ENCODE data around the gene CPT1C.

The CPT1C gene

GRCh38 chr19:49684983-49685553 is 5.8 kb upstream of the CPT1C start:
- no peak overlapping the region for H3K4me3 Mint-ChIP-seq

GRCh38 chr19:49685845-49686332 is 5.0 kb upstream of the CPT1C start:
- Mint-ChIP-seq H3K4me3 (no peak overlapping the region), H3K9me3 (no peaks in the 10 kb centered on the region), H3K27me3 (peaks cover 7% of the 10 kb centered on the region), H3K4me1 (ENCODE audit: low read depth) (peaks cover 44% of the 10 kb centered on the region), H3K27ac (peak overlapping the region; percentile 59), H3K36me3 (ENCODE audit: low read depth) (peaks cover 61% of the 10 kb centered on the region)

More at GRCh38 chr19:49684983-49685553, 5.8 kb upstream of the CPT1C start:
- H3K9me3 Mint-ChIP-seq, result no peaks in the 10 kb centered on the region
- no peak overlapping the region for H3K27ac Mint-ChIP-seq
- peaks cover 44% of the 10 kb centered on the region for H3K4me1 Mint-ChIP-seq (ENCODE audit: low read depth)
- peaks cover 64% of the 10 kb centered on the region for H3K36me3 Mint-ChIP-seq (ENCODE audit: low read depth)
- H3K27me3 Mint-ChIP-seq, result no peaks in the 10 kb centered on the region

GRCh38 chr19:49686503-49687088 is 4.3 kb upstream of the CPT1C start:
- H3K4me1 Mint-ChIP-seq (ENCODE audit: low read depth), result peaks cover 46% of the 10 kb centered on the region
- peaks cover 9% of the 10 kb centered on the region for H3K27me3 Mint-ChIP-seq
- peaks cover 57% of the 10 kb centered on the region for H3K36me3 Mint-ChIP-seq (ENCODE audit: low read depth)
- no peak overlapping the region for H3K4me3 Mint-ChIP-seq
- H3K27ac Mint-ChIP-seq, result no peak overlapping the region
- no peaks in the 10 kb centered on the region for H3K9me3 Mint-ChIP-seq

- Mint-ChIP-seq H3K9me3 (no peaks in the 10 kb centered on the region), H3K36me3 (ENCODE audit: low read depth) (peaks cover 52% of the 10 kb centered on the region), H3K27ac (no peak overlapping the region), H3K4me3 (no peak overlapping the region), H3K27me3 (peaks cover 9% of the 10 kb centered on the region), H3K4me1 (ENCODE audit: low read depth) (peaks cover 42% of the 10 kb centered on the region)
Measured at GRCh38 chr19:49687150-49687549, 3.8 kb upstream of the CPT1C start.

- Mint-ChIP-seq H3K27me3 (peaks cover 15% of the 10 kb centered on the region), H3K9me3 (no peaks in the 10 kb centered on the region), H3K4me3 (no peak overlapping the region), H3K4me1 (ENCODE audit: low read depth) (peaks cover 37% of the 10 kb centered on the region), H3K36me3 (ENCODE audit: low read depth) (peaks cover 47% of the 10 kb centered on the region), H3K27ac (peak overlapping the region; percentile 55)
Measured at GRCh38 chr19:49687566-49688316, 3.2 kb upstream of the CPT1C start.

- Mint-ChIP-seq H3K4me1 (ENCODE audit: low read depth) (peaks cover 37% of the 10 kb centered on the region), H3K36me3 (ENCODE audit: low read depth) (peaks cover 38% of the 10 kb centered on the region), H3K27me3 (peaks cover 18% of the 10 kb centered on the region), H3K9me3 (no peaks in the 10 kb centered on the region), H3K4me3 (no peak overlapping the region), H3K27ac (no peak overlapping the region)
Measured at GRCh38 chr19:49688531-49689132, 2.3 kb upstream of the CPT1C start.

GRCh38 chr19:49689133-49690078 is 1.5 kb upstream of the CPT1C start, which contains the start of gene ADM5:
Gene ADM5 (plus strand): TSS chr19:49689594. CDS start chr19:49689838, 244 bp downstream.
- peak within 1 kb of the TSS; percentile 60 for H3K4me3 Mint-ChIP-seq
- no peaks in the 10 kb centered on the region for H3K9me3 Mint-ChIP-seq
- peaks cover 32% of the 10 kb centered on the region for H3K36me3 Mint-ChIP-seq (ENCODE audit: low read depth)
- peak within 1 kb of the TSS; percentile 50 for H3K27ac Mint-ChIP-seq
- H3K27me3 Mint-ChIP-seq, result peaks cover 21% of the 10 kb centered on the region
- H3K4me1 Mint-ChIP-seq (ENCODE audit: low read depth), result peaks cover 37% of the 10 kb centered on the region

- H3K4me3 Mint-ChIP-seq, result peak overlapping the region; percentile 60
- no peaks in the 10 kb centered on the region for H3K9me3 Mint-ChIP-seq
- H3K4me1 Mint-ChIP-seq (ENCODE audit: low read depth), result peaks cover 37% of the 10 kb centered on the region
- H3K27me3 Mint-ChIP-seq, result peaks cover 21% of the 10 kb centered on the region
- H3K27ac Mint-ChIP-seq, result peak overlapping the region; percentile 50
- peaks cover 28% of the 10 kb centered on the region for H3K36me3 Mint-ChIP-seq (ENCODE audit: low read depth)
Measured at GRCh38 chr19:49690079-49690655, 749 bp upstream of the CPT1C start.

- peaks cover 37% of the 10 kb centered on the region for H3K4me1 Mint-ChIP-seq (ENCODE audit: low read depth)
- H3K4me3 Mint-ChIP-seq, result peak overlapping the region; percentile 60
- no peak overlapping the region for H3K27ac Mint-ChIP-seq
- H3K9me3 Mint-ChIP-seq, result no peaks in the 10 kb centered on the region
- H3K27me3 Mint-ChIP-seq, result peaks cover 21% of the 10 kb centered on the region
- H3K36me3 Mint-ChIP-seq (ENCODE audit: low read depth), result peaks cover 17% of the 10 kb centered on the region
Measured at GRCh38 chr19:49691243-49692146, 579 bp downstream of the CPT1C start.

- Mint-ChIP-seq H3K4me1 (ENCODE audit: low read depth) (peaks cover 33% of the 10 kb centered on the region), H3K4me3 (no peak overlapping the region), H3K27me3 (peaks cover 21% of the 10 kb centered on the region), H3K36me3 (ENCODE audit: low read depth) (peaks cover 13% of the 10 kb centered on the region), H3K27ac (no peak overlapping the region), H3K9me3 (no peaks in the 10 kb centered on the region)
Measured at GRCh38 chr19:49692147-49692506, 1.2 kb downstream of the CPT1C start.

GRCh38 chr19:49696115-49696514 is 5.2 kb downstream of the CPT1C start:
- H3K4me1 Mint-ChIP-seq (ENCODE audit: low read depth), result peaks cover 3% of the 10 kb centered on the region
- no peaks in the 10 kb centered on the region for H3K9me3 Mint-ChIP-seq
- no peak overlapping the region for H3K4me3 Mint-ChIP-seq
- H3K36me3 Mint-ChIP-seq (ENCODE audit: low read depth), result no peaks in the 10 kb centered on the region
- peaks cover 12% of the 10 kb centered on the region for H3K27me3 Mint-ChIP-seq
- H3K27ac Mint-ChIP-seq, result no peak overlapping the region

GRCh38 chr19:49696865-49697264 is 5.9 kb downstream of the CPT1C start:
- Mint-ChIP-seq H3K4me1 (ENCODE audit: low read depth) (no peaks in the 10 kb centered on the region), H3K27ac (no peak overlapping the region), H3K27me3 (peaks cover 12% of the 10 kb centered on the region), H3K9me3 (no peaks in the 10 kb centered on the region), H3K4me3 (no peak overlapping the region), H3K36me3 (ENCODE audit: low read depth) (no peaks in the 10 kb centered on the region)

GRCh38 chr19:49699364-49699763 is 8.4 kb downstream of the CPT1C start:
- Mint-ChIP-seq H3K36me3 (ENCODE audit: low read depth) (no peaks in the 10 kb centered on the region), H3K27ac (no peak overlapping the region), H3K4me1 (ENCODE audit: low read depth) (no peaks in the 10 kb centered on the region), H3K27me3 (no peaks in the 10 kb centered on the region), H3K9me3 (no peaks in the 10 kb centered on the region), H3K4me3 (no peak overlapping the region)
